Measurements from ENCODE around the gene ZNF521.

The ZNF521 gene

GRCh38 chr18:25222648-25223047 is 129.3 kb downstream of the ZNF521 start:
- no peak for DNase-seq

DNA sequence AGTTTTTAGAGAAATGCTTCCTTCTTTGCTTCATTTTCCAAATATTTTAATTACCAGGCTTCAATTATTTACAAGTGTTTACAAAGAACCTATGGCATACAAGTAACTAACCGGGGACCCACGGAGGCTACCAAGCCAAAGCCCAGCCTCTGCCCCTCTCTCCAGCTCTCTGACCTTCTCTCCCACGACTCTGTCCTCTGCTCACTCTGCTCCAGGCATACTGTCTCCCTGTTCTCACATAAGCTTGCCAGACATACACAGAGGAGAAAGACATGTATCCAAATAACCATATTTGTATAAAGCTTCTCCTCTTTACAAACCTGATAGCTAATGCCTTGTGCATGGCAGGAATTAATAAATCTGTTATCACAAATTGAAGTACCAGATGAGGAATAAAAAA is 141.3 kb downstream of the ZNF521 start:
- no peak for DNase-seq

- no peak for DNase-seq
These were observed 159.9 kb downstream of the ZNF521 start for GRCh38 chr18:25192065-25192464.

GRCh38 chr18:25190472-25190871 is 161.5 kb downstream of the ZNF521 start:
- no peak for DNase-seq

GRCh38 chr18:25189391-25190185 is 162.4 kb downstream of the ZNF521 start:
- no peak for DNase-seq

- DNase-seq = no peak
These were observed 164.3 kb downstream of the ZNF521 start for GRCh38 chr18:25187521-25188192.

DNA sequence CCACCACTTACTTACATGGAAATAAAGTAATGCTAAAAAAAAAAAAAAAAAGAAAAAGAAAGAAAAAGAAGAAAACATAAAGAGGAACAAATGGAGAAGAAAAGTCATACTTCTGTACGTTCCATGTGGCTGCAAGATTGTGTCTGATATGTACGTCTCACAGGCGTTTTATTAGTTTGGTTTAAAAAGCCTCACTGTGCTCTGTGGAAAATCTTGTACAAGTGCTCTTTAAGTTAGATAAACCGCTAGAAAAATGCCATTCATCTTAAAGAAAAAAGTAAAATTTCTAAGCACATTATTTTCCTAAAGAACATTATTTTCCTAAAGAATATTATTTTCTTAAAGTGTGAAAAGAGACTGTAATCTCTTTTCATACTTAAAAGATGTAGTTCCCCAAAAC is 165.1 kb downstream of the ZNF521 start:
- DNase-seq = no peak

GRCh38 chr18:25181993-25182392 is 170.0 kb downstream of the ZNF521 start:
- no peak for DNase-seq

DNA sequence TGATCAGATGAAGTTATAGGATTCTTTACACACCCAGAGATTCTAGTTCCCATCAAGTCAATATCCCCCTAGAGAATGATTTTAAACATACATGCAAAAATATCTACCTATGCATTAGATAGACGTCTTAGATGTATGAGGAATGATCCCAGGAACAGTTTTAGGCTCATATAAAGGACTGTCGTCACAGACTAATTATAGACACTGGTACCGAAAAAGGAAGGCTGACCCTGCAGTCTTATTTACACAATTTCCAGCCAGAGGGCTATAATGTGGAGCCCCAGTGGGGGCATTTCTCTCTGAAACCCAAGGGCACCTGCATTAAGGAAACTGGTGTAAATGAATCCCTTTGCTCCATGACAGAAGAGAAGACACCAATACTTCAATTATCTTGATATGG is 170.4 kb downstream of the ZNF521 start:
- no peak for DNase-seq

GRCh38 chr18:25180973-25181548 is 170.9 kb downstream of the ZNF521 start:
- no peak for DNase-seq

DNA sequence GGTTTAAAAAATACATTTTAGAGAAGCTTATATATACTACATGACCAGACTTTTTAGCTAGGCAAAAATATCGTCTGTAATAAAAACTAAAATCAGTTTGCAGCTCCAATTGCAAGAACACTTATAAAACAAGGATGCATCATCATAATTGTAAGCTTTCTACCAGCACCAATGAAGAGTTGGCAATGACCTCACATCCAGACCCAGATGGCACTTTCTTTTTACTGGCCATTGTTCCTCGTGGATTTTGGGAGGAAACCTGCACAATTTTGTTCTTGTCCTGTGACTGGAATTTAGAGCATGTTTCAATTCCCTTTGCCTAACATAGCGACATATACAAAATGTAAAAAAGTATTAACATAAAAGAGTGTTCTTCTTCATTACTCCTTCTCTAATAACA is 174.3 kb downstream of the ZNF521 start:
- DNase-seq = no peak

GRCh38 chr18:25176518-25177042 is 175.4 kb downstream of the ZNF521 start:
- DNase-seq = no peak

GRCh38 chr18:25175558-25176517 is 176.1 kb downstream of the ZNF521 start:
- DNase-seq = no peak

DNA sequence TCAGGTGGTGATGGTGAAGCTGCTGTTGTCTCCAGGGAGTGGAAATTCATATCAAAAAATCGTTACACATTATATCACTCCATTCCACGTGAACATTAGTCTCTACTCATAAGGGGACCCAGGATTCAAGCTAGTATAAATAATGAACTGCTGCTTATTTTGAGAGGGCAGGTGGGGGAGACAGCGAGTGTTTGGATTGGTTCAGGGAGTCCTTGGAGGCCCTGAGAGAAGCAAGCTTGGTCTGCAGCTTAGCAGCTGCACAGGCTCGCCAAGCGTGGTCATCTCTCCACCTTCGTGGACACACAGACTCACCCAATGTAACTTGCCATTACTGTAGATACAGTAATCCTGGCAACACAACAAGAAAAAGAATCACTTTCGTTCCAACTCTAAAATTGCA is 177.6 kb downstream of the ZNF521 start:
- DNase-seq = no peak

DNA sequence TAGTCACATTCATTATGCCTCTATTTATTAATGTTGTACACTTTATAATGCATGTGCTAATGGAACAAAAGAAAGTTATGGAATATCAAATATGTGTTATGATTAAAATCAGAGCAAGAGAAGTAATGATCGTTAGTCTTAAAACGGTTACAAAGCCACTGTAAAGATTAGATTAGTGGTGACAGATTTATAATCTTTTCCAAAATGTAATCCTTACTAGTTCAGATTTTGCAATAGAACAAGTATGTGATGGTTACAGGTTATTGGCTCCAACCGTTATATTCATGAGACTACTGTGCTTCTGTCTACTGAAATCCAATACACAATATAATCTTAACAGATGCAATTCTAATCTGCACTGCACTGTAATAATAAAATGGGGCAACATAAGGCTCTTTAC is 180.6 kb downstream of the ZNF521 start:
- no peak for DNase-seq

DNA sequence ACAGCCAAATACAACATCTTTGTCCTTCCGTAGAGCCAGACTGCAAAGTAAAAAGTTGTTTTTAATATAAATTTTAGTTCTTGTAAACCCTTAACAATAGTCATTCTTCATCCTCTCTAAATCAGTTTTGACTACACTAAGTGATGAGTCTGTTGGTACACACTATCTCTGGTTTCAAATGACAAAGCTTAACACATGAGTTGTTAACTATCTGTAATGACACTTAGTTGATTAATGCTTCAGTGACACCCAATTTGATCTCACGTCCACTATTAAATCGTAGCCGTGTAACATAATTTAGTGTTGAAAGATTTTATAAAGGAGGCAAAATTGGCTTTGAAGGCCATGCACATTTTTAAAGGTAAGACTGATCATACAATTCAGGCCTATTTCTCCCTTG is 181.6 kb downstream of the ZNF521 start:
- no peak for DNase-seq

DNA sequence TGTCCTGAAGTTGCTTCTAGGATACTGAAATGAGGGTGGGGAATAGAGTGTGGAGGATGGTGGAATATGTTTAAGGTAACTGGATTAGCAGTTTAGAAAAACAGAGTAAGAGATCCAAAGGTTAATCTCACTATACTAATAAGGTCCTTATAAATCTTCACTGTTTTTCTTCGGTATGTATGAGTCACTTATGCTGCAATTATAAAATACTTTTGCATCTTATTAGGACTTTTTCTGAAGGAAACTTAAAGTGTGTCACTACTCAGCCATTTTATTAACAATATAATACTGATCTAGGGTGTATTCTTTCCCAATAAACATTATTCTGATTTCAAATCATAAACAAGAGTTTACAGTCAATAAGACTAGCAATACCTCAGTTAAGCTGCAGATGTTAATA is 182.3 kb downstream of the ZNF521 start:
- DNase-seq = no peak

DNA sequence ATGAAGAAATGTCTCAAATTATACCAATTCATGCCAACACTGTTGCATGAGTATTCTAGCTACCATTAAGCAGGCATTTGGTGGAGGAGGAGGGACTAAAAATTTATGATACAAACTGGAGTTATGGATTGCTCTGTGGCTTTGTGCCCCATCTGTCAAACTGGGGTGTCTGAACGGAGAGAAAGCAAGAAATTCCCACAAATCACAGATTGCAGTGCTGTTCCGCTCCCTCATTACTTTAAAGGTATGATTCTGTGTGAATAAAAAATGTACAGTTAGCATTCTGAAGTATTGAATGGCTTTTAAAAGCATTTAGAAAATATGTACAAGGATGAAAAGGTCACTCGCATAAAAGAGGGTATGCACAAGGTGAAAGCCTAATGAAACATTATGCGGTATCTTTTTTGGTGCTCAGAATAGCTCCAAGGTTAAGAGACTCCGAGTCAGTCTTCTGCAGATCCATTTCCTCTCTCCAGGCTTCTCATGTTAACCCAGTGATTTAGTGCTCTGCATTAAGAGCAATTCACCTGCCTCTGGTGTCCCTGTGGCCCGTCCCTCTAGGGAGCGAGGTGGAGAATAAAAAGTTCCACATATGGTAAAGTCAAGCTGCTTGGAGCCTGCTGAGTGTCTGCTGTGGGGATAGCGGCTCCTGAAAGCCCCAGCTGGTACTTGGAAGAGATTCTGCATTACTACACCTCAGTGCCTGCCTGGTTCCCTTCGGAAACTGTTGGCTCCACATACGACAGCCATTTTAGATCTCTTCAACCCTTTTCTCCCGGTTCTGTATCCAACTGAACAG is 184.2 kb downstream of the ZNF521 start:
- DNase-seq = no peak

DNA sequence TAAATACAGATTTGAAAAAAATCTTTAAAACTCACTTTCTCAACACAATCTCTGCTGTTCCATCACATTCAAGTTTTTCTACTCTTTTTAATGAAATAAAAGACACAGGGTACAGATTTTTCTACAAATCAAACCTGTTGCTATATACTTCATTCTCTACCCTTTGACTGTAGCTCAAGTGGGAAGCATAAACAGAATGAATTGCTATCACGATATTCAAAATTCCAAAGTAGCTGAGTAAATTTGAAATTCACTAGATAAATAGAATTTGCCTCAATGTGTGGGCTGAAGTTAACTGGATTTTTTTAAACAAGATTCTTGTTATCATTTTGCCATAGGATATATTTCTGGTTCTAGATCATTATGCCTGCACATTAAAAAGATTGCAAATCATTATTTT is 185.9 kb downstream of the ZNF521 start:
- DNase-seq = no peak

- no peak for DNase-seq
These were observed 186.8 kb downstream of the ZNF521 start for GRCh38 chr18:25164848-25165811.
